Measurements from ENCODE around the gene BUB1B. TPM values are rescaled to one million over a fixed set of nuclear protein-coding genes. Genes with fewer than 3 reads are reported as not detected.
"Not testable (repeated sequence)": the region's sequence is repeated elsewhere in the genome, so short reads cannot be mapped to it uniquely, and the experiment has no call there.

Gene BUB1B
- total RNA-seq, 1 experiment from 2014 or later: 67.8 TPM

- POLR2A ChIA-PET: no interaction called here
- no peak for ATAC-seq
These were observed 42.4 kb upstream of the BUB1B start for GRCh38 chr15:40118473-40118872.

GRCh38 chr15:40121911-40122638 is 38.8 kb upstream of the BUB1B start:
- POLR2A ChIA-PET: no interaction called here
- DNase-seq (ENCODE audit: low read depth, low spot score) (no peak), ATAC-seq (no peak)
- BruUV-seq (replicated peaks): no TSS peak
- intact Hi-C loops (cut with micrococcal nuclease; ENCODE audit: unreplicated experiment): no loop called here
- Histone ChIP-seq H3K27ac (ENCODE audit: low read length) (no peak overlapping the region), H3K27me3 (ENCODE audit: control insufficient read depth, insufficient read depth, low read length) (peaks cover 5% of the 10 kb centered on the region), H3K4me1 (ENCODE audit: control insufficient read depth, insufficient read depth, low read length) (peaks cover 2% of the 10 kb centered on the region; the same call in 1 of the 2 replicates), H3K4me3 (ENCODE audit: low read depth in 2 of 2, low read length in 2 of 2) (no peak overlapping the region), H3K36me3 (ENCODE audit: control insufficient read depth, insufficient read depth, low read length) (no peaks in the 10 kb centered on the region), H3K9me3 (ENCODE audit: control insufficient read depth, insufficient read depth, low read depth, low read length) (no peaks in the 10 kb centered on the region)
- CTCF ChIA-PET: no interaction called here
- in situ Hi-C loops (cut with HindIII; ENCODE audit: low pct_unique_long_range_greater_than_20kb, low sequenced_read_pairs): no loop called here
- no peak for TF ChIP-seq CTCF (IDR thresholded peaks at IDR 0.05)
- no peak for TF ChIP-seq SIN3A (IDR thresholded peaks at IDR 0.05; ENCODE audit: borderline replicate concordance, insufficient read depth, low read depth, low read length)
- no peak for TF ChIP-seq TCF7L2 (IDR thresholded peaks at IDR 0.05; ENCODE audit: low read depth, low read length)
- TF ChIP-seq REST (IDR thresholded peaks at IDR 0.05; ENCODE audit: insufficient read depth in 1 of 2, low read depth in 2 of 2, low read length in 1 of 2): no peak
- TF ChIP-seq POLR2AphosphoS5 (IDR thresholded peaks at IDR 0.05; ENCODE audit: low read depth, low read length): no peak

More at GRCh38 chr15:40118473-40118872, 42.4 kb upstream of the BUB1B start:
- intact Hi-C loops (cut with micrococcal nuclease; ENCODE audit: unreplicated experiment) (no loop called here), in situ Hi-C loops (cut with HindIII; ENCODE audit: low pct_unique_long_range_greater_than_20kb, low sequenced_read_pairs) (no loop called here)
- no peak for TF ChIP-seq TCF7L2 (IDR thresholded peaks at IDR 0.05; ENCODE audit: low read depth, low read length)
- TF ChIP-seq POLR2AphosphoS5 (IDR thresholded peaks at IDR 0.05; ENCODE audit: low read depth, low read length): no peak
- no peak for TF ChIP-seq CTCF (IDR thresholded peaks at IDR 0.05)
- TF ChIP-seq SIN3A (IDR thresholded peaks at IDR 0.05; ENCODE audit: borderline replicate concordance, insufficient read depth, low read depth, low read length): no peak
- TF ChIP-seq REST (IDR thresholded peaks at IDR 0.05; ENCODE audit: insufficient read depth in 1 of 2, low read depth in 2 of 2, low read length in 1 of 2): no peak
- no peak for DNase-seq (ENCODE audit: low read depth, low spot score)
- Histone ChIP-seq H3K36me3 (ENCODE audit: control insufficient read depth, insufficient read depth, low read length) (no peaks in the 10 kb centered on the region), H3K4me3 (ENCODE audit: low read depth in 2 of 2, low read length in 2 of 2) (no peak overlapping the region), H3K27me3 (ENCODE audit: control insufficient read depth, insufficient read depth, low read length) (no peaks in the 10 kb centered on the region), H3K27ac (ENCODE audit: low read length) (no peak overlapping the region), H3K9me3 (ENCODE audit: control insufficient read depth, insufficient read depth, low read depth, low read length) (no peaks in the 10 kb centered on the region), H3K4me1 (ENCODE audit: control insufficient read depth, insufficient read depth, low read length) (peaks cover 2% of the 10 kb centered on the region; the same call in 1 of the 2 replicates)
- CTCF ChIA-PET: no interaction called here
- no TSS peak for BruUV-seq (replicated peaks)

GRCh38 chr15:40122989-40123388 is 37.9 kb upstream of the BUB1B start:
- H3K9me3 ChIP-seq (ENCODE audit: control insufficient read depth, insufficient read depth, low read depth, low read length); intact Hi-C loops (cut with micrococcal nuclease; ENCODE audit: unreplicated experiment); H3K4me1 ChIP-seq (ENCODE audit: control insufficient read depth, insufficient read depth, low read length); BruUV-seq (replicated peaks); H3K27ac ChIP-seq (ENCODE audit: low read length); H3K27me3 ChIP-seq (ENCODE audit: control insufficient read depth, insufficient read depth, low read length); ATAC-seq; H3K4me3 ChIP-seq (ENCODE audit: low read depth in 2 of 2, low read length in 2 of 2); DNase-seq (ENCODE audit: low read depth, low spot score); in situ Hi-C loops (cut with HindIII; ENCODE audit: low pct_unique_long_range_greater_than_20kb, low sequenced_read_pairs); H3K36me3 ChIP-seq (ENCODE audit: control insufficient read depth, insufficient read depth, low read length): not testable (repeated sequence)
- ChIA-PET CTCF (interaction anchor here (0.6 kb wide), 1 partner anchor 17 kb away, joined by 6 read pairs; no protein-coding TSS in a partner anchor), POLR2A (interaction anchor here (0.6 kb wide), 1 partner anchor 21 kb away, joined by 11 read pairs; no protein-coding TSS in a partner anchor)

All from Panc1 (cell line).